GM12878 (cell line): ENCODE data around the gene TUBB1. TPM values are rescaled to one million over a fixed set of nuclear protein-coding genes. Genes with fewer than 3 reads are reported as not detected.

Source experiments
- ATAC-seq: fragments of 200-7000 bp; cut with Tn5 transposase; 3 replicates; pipeline ENCODE4 v1.9.1; 2020; ENCODE audit warnings: mild to moderate bottlenecking, moderate library complexity
- BruUV-seq: library from RNA; stranded (reverse); fragments of 400-500 nt; replicated peaks from 2 replicates; lab custom pipeline; 2021; lab: Mats Ljungman, UMichigan
- CTCF ChIA-PET: fragments of 300-600 bp; sonication (Branson Sonifier 250); formaldehyde crosslinking; extraction: SDS; loops from one replicate; lab custom pipeline; 2021; ENCODE audit warnings: inconsistent platforms; lab: Yijun Ruan, JAX
- POLR2A ChIA-PET: fragments of 350-600 bp; formaldehyde crosslinking; extraction: SDS; loops from one replicate; lab custom pipeline; 2021; ENCODE audit warnings: inconsistent platforms; lab: Charles Lee
- RAD21 ChIA-PET: fragments of 300-600 bp; sonication (Branson Sonifier 250); formaldehyde crosslinking; loops from one replicate; lab custom pipeline; 2023; ENCODE audit warnings: antibody characterized with exemption; ENCODE audit not compliant: unreplicated experiment; lab: Charles Lee
- SMC1A ChIA-PET: fragments of 300-600 bp; sonication (Branson Sonifier 250); formaldehyde crosslinking; loops from one replicate; lab custom pipeline; 2023; ENCODE audit not compliant: unreplicated experiment, uncharacterized antibody; lab: Charles Lee
- DNase-seq: peaks from one replicate; pipeline ENCODE4 v3.0.0-alpha.2; 2011; ENCODE audit warnings: low read depth, low spot score
- FAIRE-seq: peaks from 3 replicates; lab custom pipeline; 2011; peaks lifted over from hg19 to GRCh38; lab: Jason Lieb, UNC
- H2AFZ ChIP-seq: 2 replicates; pipeline ENCODE4 v1.6.0; 2011; ENCODE audit warnings: low read depth, low read length, control low read depth; ENCODE audit not compliant: control insufficient read depth
- H3K27ac ChIP-seq: 2 replicates; pipeline ENCODE4 v1.5.1; 2011; ENCODE audit warnings: control low read depth; ENCODE audit not compliant: control insufficient read depth, insufficient read depth
- H3K27me3 ChIP-seq, 2 experiments: replicated peaks in 1 of 2; 2 replicates each; pipeline versions ENCODE4 v1.6.0 to v1.6.1; 2011; ENCODE audit warnings: low read length in 1 of 2; ENCODE audit not compliant: control insufficient read depth in 2 of 2, insufficient read depth in 2 of 2
- H3K36me3 ChIP-seq, 2 experiments: 2 replicates each; pipeline ENCODE4 v1.5.1; 2011; ENCODE audit warnings: low read length in 1 of 2; ENCODE audit not compliant: control insufficient read depth in 2 of 2, insufficient read depth in 2 of 2
- H3K4me1 ChIP-seq: 2 replicates; pipeline ENCODE4 v1.6.1; 2011; ENCODE audit warnings: mild to moderate bottlenecking, low read length, moderate library complexity, mixed read lengths; ENCODE audit not compliant: control insufficient read depth, insufficient read depth
- H3K4me2 ChIP-seq: 2 replicates; pipeline ENCODE4 v1.6.0; 2011; ENCODE audit warnings: control low read depth; ENCODE audit not compliant: control insufficient read depth, insufficient read depth
- H3K4me3 ChIP-seq: fragments of 200-600 bp; sonication (generic); 2 replicates; pipeline ENCODE4 v1.5.1; 2016
- H3K79me2 ChIP-seq: 2 replicates; pipeline ENCODE4 v1.6.0; 2011; ENCODE audit warnings: low read length; ENCODE audit not compliant: control insufficient read depth, insufficient read depth
- H3K9ac ChIP-seq: 2 replicates; pipeline ENCODE4 v1.8.0; 2011; ENCODE audit warnings: low read length, control low read depth, mixed read lengths; ENCODE audit not compliant: control insufficient read depth, insufficient read depth
- H3K9me3 ChIP-seq: replicated peaks from 3 replicates; pipeline ENCODE4 v1.5.1; 2011; ENCODE audit warnings: mild to moderate bottlenecking, low read length; ENCODE audit not compliant: control insufficient read depth, insufficient read depth
- H4K20me1 ChIP-seq: 2 replicates; pipeline ENCODE4 v1.6.0; 2011; ENCODE audit not compliant: control insufficient read depth, insufficient read depth
- ASH2L ChIP-seq: fragments of 300-600, 200-600 bp; sonication (generic); IDR thresholded peaks from 2 replicates; pipeline ENCODE4 v1.6.1; 2017; ENCODE audit warnings: low read depth, mild to moderate bottlenecking, borderline replicate concordance
- BCL11A ChIP-seq: IDR thresholded peaks from 2 replicates; pipeline ENCODE4 v1.6.1; 2011; ENCODE audit warnings: low read depth, low read length
- CREM ChIP-seq: IDR thresholded peaks from 2 replicates; pipeline ENCODE4 v1.6.1; 2014; ENCODE audit warnings: antibody characterized with exemption, low read depth
- EGR1 ChIP-seq, 2 experiments: IDR thresholded peaks; 1 replicate in 1 of 2; 2 replicates in 1 of 2; pipeline ENCODE4 v1.6.1; 2011 to 2012; ENCODE audit warnings: low read depth in 2 of 2, low read length in 2 of 2, borderline replicate concordance in 1 of 2, mild to moderate bottlenecking in 1 of 2, moderate library complexity in 1 of 2
- EP300 ChIP-seq, 2 experiments: fragments of 150-350 bp in 1 of 2; IDR thresholded peaks; 2 replicates each; pipeline ENCODE4 v1.6.1; 2011 to 2012; ENCODE audit warnings: low read depth in 2 of 2, low read length in 2 of 2, borderline replicate concordance in 1 of 2, improper control_type of control experiment in 1 of 2, inconsistent platforms in 1 of 2; ENCODE audit not compliant: control insufficient read depth in 1 of 2
- ESRRA ChIP-seq: IDR thresholded peaks from 2 replicates; pipeline ENCODE4 v1.6.1; 2012; ENCODE audit warnings: mild to moderate bottlenecking, low read length, improper control_type of control experiment
- EZH2 ChIP-seq: IDR thresholded peaks from 2 replicates; pipeline ENCODE4 v1.6.1; 2012; ENCODE audit warnings: low read depth, mild to moderate bottlenecking, control low read depth, inconsistent platforms, low read length, borderline replicate concordance; ENCODE audit not compliant: control insufficient read depth
- HDAC6 ChIP-seq: fragments of 200-600 bp; sonication (generic); IDR thresholded peaks from one replicate; pipeline ENCODE4 v1.8.0; 2017; ENCODE audit warnings: antibody characterized with exemption; ENCODE audit not compliant: unreplicated experiment
- MEF2B ChIP-seq: fragments of 450-650 bp; IDR thresholded peaks from 2 replicates; pipeline ENCODE4 v1.6.1; 2018; ENCODE audit warnings: mild to moderate bottlenecking, moderate library complexity; ENCODE audit not compliant: partially characterized antibody, poor library complexity, severe bottlenecking
- MTA2 ChIP-seq: fragments of 450-650 bp; IDR thresholded peaks from 2 replicates; pipeline ENCODE4 v1.6.1; 2016; ENCODE audit warnings: low read depth, mild to moderate bottlenecking, moderate library complexity
- MXI1 ChIP-seq: fragments of 150-350 bp; IDR thresholded peaks from 2 replicates; pipeline ENCODE4 v1.6.1; 2011; ENCODE audit warnings: low read depth, mild to moderate bottlenecking, inconsistent platforms, low read length, improper control_type of control experiment
- NFIC ChIP-seq: IDR thresholded peaks from 2 replicates; pipeline ENCODE4 v1.6.1; 2012; ENCODE audit warnings: low read depth, mild to moderate bottlenecking, inconsistent platforms, low read length, moderate library complexity
- RUNX3 ChIP-seq: IDR thresholded peaks from 2 replicates; pipeline ENCODE4 v1.6.1; 2012; ENCODE audit warnings: low read length, inconsistent platforms
- TCF7 ChIP-seq: IDR thresholded peaks from 2 replicates; pipeline ENCODE4 v1.6.1; 2014; ENCODE audit warnings: antibody characterized with exemption, borderline replicate concordance
- ZBED1 ChIP-seq: IDR thresholded peaks from 2 replicates; pipeline ENCODE4 v1.6.1; 2016; ENCODE audit warnings: borderline replicate concordance
- ZBTB4 ChIP-seq: fragments of 450-650 bp; formaldehyde crosslinking; IDR thresholded peaks from 2 replicates; pipeline ENCODE4 v1.4.0; 2022; ENCODE audit warnings: mild to moderate bottlenecking, moderate library complexity
- WGBS: methylation state at CpG from one replicate; pipeline ENCODE4 v1.1.6; 2016; ENCODE audit warnings: low lambda C conversion rate; ENCODE audit not compliant: insufficient replicate concordance, insufficient coverage; ENCODE audit errors: missing lambda C conversion rate; 5-methylcytosine and 5-hydroxymethylcytosine counted together
- in situ Hi-C: fragments of 300-500 bp; cut with MboI; formaldehyde crosslinking; loops from 9 replicates; pipeline ENCODE4 v1.14.3; 2018; ENCODE audit warnings: mixed read lengths
- intact Hi-C: fragments of 100-400 bp; cut with micrococcal nuclease; formaldehyde crosslinking; loops from one replicate; pipeline ENCODE4 v1.14.2; 2022; ENCODE audit not compliant: unreplicated experiment
- polyA plus RNA-seq, 11 experiments: library from polyadenylated mRNA; depleted of rRNA in 4 of 11; unstranded in 6 of 11; stranded (reverse) in 5 of 11; fragments of >200 nt; fragmentation: Nextera tagmentation in 4 of 11; fragmentation: Illumina TruSeq in 1 of 11; extraction: Ambion mirVana in 4 of 11; extraction: Trizol in 1 of 11; gene quantifications; 1 replicate in 1 of 11; 2 replicates in 10 of 11; pipeline versions ENCODE4 v1.2.1 to v1.2.3, GENCODE V29; 2011 to 2016; ENCODE audit warnings: inconsistent platforms in 2 of 11, missing spikeins in 2 of 11, low read depth in 1 of 11
- total RNA-seq, 4 experiments: library from RNA; depleted of rRNA in 3 of 4; stranded (reverse); fragments of >200 nt in 3 of 4; fragmentation: Illumina TruSeq in 1 of 4; extraction: Trizol in 1 of 4; gene quantifications; 2 replicates each; pipeline versions ENCODE4 v1.2.1 to v1.2.3, GENCODE V29; 2013 to 2021

The TUBB1 gene
- total and polyA plus RNA-seq, 10 of the 15 experiments (the other 5 are each of a cell fraction or from before 2014, with no cell fraction given), result 0.02 to 0.20 (median 0.06) TPM; not detected in 3

- WGBS, result 86% methylated on average over 8 of the region's 8 CpGs
These were observed 10.4 kb upstream of the TUBB1 start for GRCh38 chr20:59008715-59009336.

More at GRCh38 chr20:59008715-59009336, 10.4 kb upstream of the TUBB1 start:
- in situ Hi-C loops, result loop anchor here (10.0 kb wide), 2 partner anchors 554 to 1614 kb away; partner anchors contain the start of gene RBM38
- DNase-seq, result no peak
- Histone ChIP-seq H3K9me3 (no peaks in the 10 kb centered on the region), H3K79me2 (peaks cover 36% of the 10 kb centered on the region), H3K4me2 (no peak overlapping the region), H3K27me3 (no peaks in the 10 kb centered on the region), H3K36me3 (peaks cover 0 to 3% of the 10 kb centered on the region in 2 experiments; a peak in 2 of 4 replicates), H3K27ac (peak overlapping the region; percentile 95; the same call in 1 of the 2 replicates)
- RAD21 ChIA-PET, result interaction anchor here (0.7 to 2.6 kb wide), 7 partner anchors 23 to 149 kb away, joined by 3 to 15 read pairs (median 4); partner anchors contain the start of genes ATP5F1E and PRELID3B
- POLR2A ChIA-PET, result interaction anchor here (0.8 to 2.2 kb wide), 5 partner anchors 15 to 102 kb away, joined by 3 to 15 read pairs (median 6); partner anchors contain the start of gene ATP5F1E
- TF ChIP-seq EP300 (IDR thresholded peaks at IDR 0.05; ENCODE audit: borderline replicate concordance in 1 of 2, control insufficient read depth in 1 of 2, low read depth in 2 of 2, low read length in 2 of 2) (no peak), BCL11A (no peak), MEF2B (no peak), HDAC6 (no peak), CREM (no peak), TCF7 (no peak), RUNX3 (no peak), ESRRA (no peak), ASH2L (no peak), MTA2 (no peak), ZBTB4 (CRISPR knock-in tag) (no peak), NFIC (no peak), MXI1 (no peak), ZBED1 (no peak), EZH2 (no peak), EGR1 (IDR thresholded peaks at IDR 0.05; ENCODE audit: borderline replicate concordance in 1 of 2, low read depth in 2 of 2, low read length in 2 of 2) (no peak)
- TF ChIP-seq, all 136 proteins: peak for 0
- FAIRE-seq, result no peak
- ATAC-seq, result no peak
- Histone ChIP-seq H2AFZ (no peak overlapping the region), H3K9ac (no peak overlapping the region), H4K20me1 (no peaks in the 10 kb centered on the region), H3K4me3 (no peak overlapping the region), H3K4me1 (peaks cover 20% of the 10 kb centered on the region)
- intact Hi-C loops, result no loop called here
- CTCF ChIA-PET, result interaction anchor here (0.9 to 1.6 kb wide), 3 partner anchors 9 to 79 kb away, joined by 3 to 5 read pairs (median 4); no protein-coding TSS in a partner anchor
- SMC1A ChIA-PET, result interaction anchor here (0.6 to 2.2 kb wide), 15 partner anchors 8 to 214 kb away, joined by 3 to 22 read pairs (median 4); partner anchors contain the start of gene ATP5F1E
- BruUV-seq, result no TSS peak
